Thyroid gland (tissue), 4 donors: ENCODE measurements around the gene IVD.

ENCODE experiments used
- POLR2A ChIP-seq, 2 donors: fragments of 450-650 bp; IDR thresholded peaks; one replicate each; pipeline ENCODE4 v1.6.1; 2017; ENCODE audit warnings: antibody characterized with exemption in 2 of 2, mild to moderate bottlenecking in 2 of 2, moderate library complexity in 1 of 2
- TF ChIP-seq, protein P1 (sequence below), 6 experiments: fragments of 200-600 bp in 3 of 6; fragments of 450-650 bp in 3 of 6; sonication (generic) in 3 of 6; IDR thresholded peaks; one replicate each; pipeline ENCODE4 v1.5.1; 2016 to 2019; ENCODE audit warnings: antibody characterized with exemption in 6 of 6, mild to moderate bottlenecking in 2 of 6, inconsistent platforms in 1 of 6, moderate library complexity in 1 of 6

- TF ChIP-seq, protein P1, sequence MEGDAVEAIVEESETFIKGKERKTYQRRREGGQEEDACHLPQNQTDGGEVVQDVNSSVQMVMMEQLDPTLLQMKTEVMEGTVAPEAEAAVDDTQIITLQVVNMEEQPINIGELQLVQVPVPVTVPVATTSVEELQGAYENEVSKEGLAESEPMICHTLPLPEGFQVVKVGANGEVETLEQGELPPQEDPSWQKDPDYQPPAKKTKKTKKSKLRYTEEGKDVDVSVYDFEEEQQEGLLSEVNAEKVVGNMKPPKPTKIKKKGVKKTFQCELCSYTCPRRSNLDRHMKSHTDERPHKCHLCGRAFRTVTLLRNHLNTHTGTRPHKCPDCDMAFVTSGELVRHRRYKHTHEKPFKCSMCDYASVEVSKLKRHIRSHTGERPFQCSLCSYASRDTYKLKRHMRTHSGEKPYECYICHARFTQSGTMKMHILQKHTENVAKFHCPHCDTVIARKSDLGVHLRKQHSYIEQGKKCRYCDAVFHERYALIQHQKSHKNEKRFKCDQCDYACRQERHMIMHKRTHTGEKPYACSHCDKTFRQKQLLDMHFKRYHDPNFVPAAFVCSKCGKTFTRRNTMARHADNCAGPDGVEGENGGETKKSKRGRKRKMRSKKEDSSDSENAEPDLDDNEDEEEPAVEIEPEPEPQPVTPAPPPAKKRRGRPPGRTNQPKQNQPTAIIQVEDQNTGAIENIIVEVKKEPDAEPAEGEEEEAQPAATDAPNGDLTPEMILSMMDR (IDR thresholded peaks at IDR 0.05), result no peak
- TF ChIP-seq POLR2A (IDR thresholded peaks at IDR 0.05), result no peak
Measured at GRCh38 chr15:40459391-40460015, 53.9 kb downstream of the IVD start.
